Liver (tissue), 9 donors: ENCODE measurements around the gene CPA1. TPM values are rescaled to one million over a fixed set of nuclear protein-coding genes. Genes with fewer than 3 reads are reported as not detected.

Experiments used
- DNase-seq: peaks from one replicate; pipeline ENCODE4 v3.0.0-alpha.2; 2017; ENCODE audit warnings: low spot score
- H3K27ac ChIP-seq, 2 donors: one replicate each; pipeline ENCODE4 v1.7.0; 2013; ENCODE audit warnings: inconsistent platforms in 2 of 2, low read length in 2 of 2, control low read depth in 1 of 2, low read depth in 1 of 2, mild to moderate bottlenecking in 1 of 2
- H3K27me3 ChIP-seq, 4 donors: one replicate each; pipeline versions ENCODE4 v1.6.1 to v1.7.0; 2013; ENCODE audit warnings: low read length in 3 of 4, inconsistent platforms in 1 of 4, mild to moderate bottlenecking in 1 of 4, moderate library complexity in 1 of 4; ENCODE audit not compliant: control insufficient read depth in 4 of 4, insufficient read depth in 4 of 4
- H3K36me3 ChIP-seq, 4 donors: one replicate each; pipeline versions ENCODE4 v1.6.1 to v1.7.0; 2013; ENCODE audit warnings: low read length in 3 of 4, mild to moderate bottlenecking in 3 of 4, low read depth in 1 of 4, moderate library complexity in 1 of 4; ENCODE audit not compliant: control insufficient read depth in 4 of 4, insufficient read depth in 3 of 4
- H3K4me1 ChIP-seq, 4 donors: one replicate each; pipeline versions ENCODE4 v1.6.1 to v1.7.0; 2013; ENCODE audit warnings: low read length in 3 of 4, mild to moderate bottlenecking in 3 of 4, moderate library complexity in 1 of 4; ENCODE audit not compliant: control insufficient read depth in 4 of 4, insufficient read depth in 4 of 4
- H3K4me3 ChIP-seq, 3 donors: one replicate each; pipeline versions ENCODE4 v1.6.1 to v1.7.0; 2013; ENCODE audit warnings: low read length in 3 of 3, control low read depth in 1 of 3, low read depth in 1 of 3, mild to moderate bottlenecking in 1 of 3
- H3K9ac ChIP-seq, 2 donors: one replicate each; pipeline ENCODE4 v1.7.0; 2013; ENCODE audit warnings: low read length in 2 of 2, mild to moderate bottlenecking in 2 of 2, moderate library complexity in 2 of 2, control low read depth in 1 of 2, low read depth in 1 of 2
- H3K9me3 ChIP-seq, 4 donors: one replicate each; pipeline versions ENCODE4 v1.6.1 to v1.7.0; 2013; ENCODE audit warnings: low read length in 3 of 4; ENCODE audit not compliant: control insufficient read depth in 4 of 4
- EGR1 ChIP-seq, 2 donors: IDR thresholded peaks; 2 replicates each; pipeline ENCODE4 v1.6.1; 2016 to 2018; ENCODE audit warnings: antibody characterized with exemption in 2 of 2, low read depth in 2 of 2
- FOXA1 ChIP-seq: IDR thresholded peaks from 2 replicates; pipeline ENCODE4 v1.6.1; 2016; ENCODE audit warnings: antibody characterized with exemption
- FOXA2 ChIP-seq: IDR thresholded peaks from 2 replicates; pipeline ENCODE4 v1.6.1; 2016; ENCODE audit warnings: antibody characterized with exemption
- GABPA ChIP-seq, 2 donors: IDR thresholded peaks in 1 of 2; conservative IDR thresholded peaks in 1 of 2; 2 replicates each; pipeline ENCODE4 v1.6.1; 2016; ENCODE audit warnings: antibody characterized with exemption in 2 of 2, mild to moderate bottlenecking in 1 of 2, moderate library complexity in 1 of 2
- HNF4A ChIP-seq, 2 donors: conservative IDR thresholded peaks; 2 replicates each; pipeline ENCODE4 v1.6.1; 2016; ENCODE audit warnings: antibody characterized with exemption in 2 of 2, mild to moderate bottlenecking in 2 of 2
- HNF4G ChIP-seq: IDR thresholded peaks from 2 replicates; pipeline ENCODE4 v1.6.1; 2016; ENCODE audit warnings: antibody characterized with exemption
- RAD21 ChIP-seq, 2 donors: IDR thresholded peaks; 2 replicates each; pipeline ENCODE4 v1.6.1; 2016; ENCODE audit warnings: antibody characterized with exemption in 2 of 2, mild to moderate bottlenecking in 2 of 2
- RXRA ChIP-seq, 2 donors: IDR thresholded peaks; 2 replicates each; pipeline ENCODE4 v1.6.1; 2017 to 2018; ENCODE audit warnings: antibody characterized with exemption in 2 of 2, mild to moderate bottlenecking in 1 of 2
- SP1 ChIP-seq: IDR thresholded peaks from 2 replicates; pipeline ENCODE4 v1.6.1; 2018; ENCODE audit warnings: antibody characterized with exemption, mild to moderate bottlenecking
- TAF1 ChIP-seq: conservative IDR thresholded peaks from 2 replicates; pipeline ENCODE4 v1.6.1; 2016; ENCODE audit warnings: antibody characterized with exemption, mild to moderate bottlenecking
- YY1 ChIP-seq: IDR thresholded peaks from 2 replicates; pipeline ENCODE4 v1.6.1; 2016; ENCODE audit warnings: antibody characterized with exemption, mild to moderate bottlenecking
- ZBTB33 ChIP-seq: IDR thresholded peaks from 2 replicates; pipeline ENCODE4 v1.6.1; 2016; ENCODE audit warnings: antibody characterized with exemption
- WGBS: extraction: QIAGEN DNeasy Blood & Tissue Kit; methylation state at CpG from one replicate; pipeline ENCODE4 v1.1.7; 2013; 5-methylcytosine and 5-hydroxymethylcytosine counted together
- polyA plus RNA-seq, 2 donors: library from polyadenylated mRNA; stranded (reverse) in 1 of 2; unstranded in 1 of 2; fragments of 200-250 nt in 1 of 2; fragments of >200 nt in 1 of 2; fragmentation: Nextera tagmentation in 1 of 2; extraction: Ambion mirVana in 1 of 2; gene quantifications; one replicate each; pipeline versions ENCODE4 v1.2.1 to v1.2.3, GENCODE V29; 2013 to 2015
- total RNA-seq, 2 donors: library from RNA; depleted of rRNA; stranded (reverse); fragments of >200 nt; gene quantifications; one replicate each; pipeline ENCODE4 v1.2.3, GENCODE V29; 2014
- TF ChIP-seq, protein P1 (sequence below): IDR thresholded peaks from 2 replicates; pipeline ENCODE4 v1.6.1; 2016; ENCODE audit warnings: antibody characterized with exemption
- TF ChIP-seq, protein P2 (sequence below): IDR thresholded peaks from 2 replicates; pipeline ENCODE4 v1.6.1; 2016; ENCODE audit warnings: antibody characterized with exemption, mild to moderate bottlenecking
- TF ChIP-seq, protein P3 (sequence below): IDR thresholded peaks from 2 replicates; pipeline ENCODE4 v1.6.1; 2016; ENCODE audit warnings: antibody characterized with exemption
- donor health status: healthy.
- donor health status: healthy.
- donor health status: healthy.
- donor health status: healthy.
- donor health status: healthy.

CPA1 gene
- total and polyA plus RNA-seq, 4 donors: 0.07 to 0.42 TPM; not detected in 2

GRCh38 chr7:130410868-130411541, 30.7 kb downstream of the CPA1 start:
- no peaks in the 10 kb centered on the region for H3K9me3 ChIP-seq
- no peak for DNase-seq
- H3K9ac ChIP-seq: no peak overlapping the region
- no peaks in the 10 kb centered on the region for H3K27me3 ChIP-seq
- H3K36me3 ChIP-seq: no peaks in the 10 kb centered on the region
- H3K27ac ChIP-seq: no peak overlapping the region
- TF ChIP-seq, protein P1, sequence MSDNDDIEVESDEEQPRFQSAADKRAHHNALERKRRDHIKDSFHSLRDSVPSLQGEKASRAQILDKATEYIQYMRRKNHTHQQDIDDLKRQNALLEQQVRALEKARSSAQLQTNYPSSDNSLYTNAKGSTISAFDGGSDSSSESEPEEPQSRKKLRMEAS: no peak
- TF ChIP-seq FOXA2 (no peak), FOXA1 (no peak), TAF1 (no peak), EGR1 (IDR thresholded peaks at IDR 0.05; ENCODE audit: low read depth in 2 of 2) (no peak), RAD21 (IDR thresholded peaks at IDR 0.05) (no peak)
- TF ChIP-seq, protein P2, sequence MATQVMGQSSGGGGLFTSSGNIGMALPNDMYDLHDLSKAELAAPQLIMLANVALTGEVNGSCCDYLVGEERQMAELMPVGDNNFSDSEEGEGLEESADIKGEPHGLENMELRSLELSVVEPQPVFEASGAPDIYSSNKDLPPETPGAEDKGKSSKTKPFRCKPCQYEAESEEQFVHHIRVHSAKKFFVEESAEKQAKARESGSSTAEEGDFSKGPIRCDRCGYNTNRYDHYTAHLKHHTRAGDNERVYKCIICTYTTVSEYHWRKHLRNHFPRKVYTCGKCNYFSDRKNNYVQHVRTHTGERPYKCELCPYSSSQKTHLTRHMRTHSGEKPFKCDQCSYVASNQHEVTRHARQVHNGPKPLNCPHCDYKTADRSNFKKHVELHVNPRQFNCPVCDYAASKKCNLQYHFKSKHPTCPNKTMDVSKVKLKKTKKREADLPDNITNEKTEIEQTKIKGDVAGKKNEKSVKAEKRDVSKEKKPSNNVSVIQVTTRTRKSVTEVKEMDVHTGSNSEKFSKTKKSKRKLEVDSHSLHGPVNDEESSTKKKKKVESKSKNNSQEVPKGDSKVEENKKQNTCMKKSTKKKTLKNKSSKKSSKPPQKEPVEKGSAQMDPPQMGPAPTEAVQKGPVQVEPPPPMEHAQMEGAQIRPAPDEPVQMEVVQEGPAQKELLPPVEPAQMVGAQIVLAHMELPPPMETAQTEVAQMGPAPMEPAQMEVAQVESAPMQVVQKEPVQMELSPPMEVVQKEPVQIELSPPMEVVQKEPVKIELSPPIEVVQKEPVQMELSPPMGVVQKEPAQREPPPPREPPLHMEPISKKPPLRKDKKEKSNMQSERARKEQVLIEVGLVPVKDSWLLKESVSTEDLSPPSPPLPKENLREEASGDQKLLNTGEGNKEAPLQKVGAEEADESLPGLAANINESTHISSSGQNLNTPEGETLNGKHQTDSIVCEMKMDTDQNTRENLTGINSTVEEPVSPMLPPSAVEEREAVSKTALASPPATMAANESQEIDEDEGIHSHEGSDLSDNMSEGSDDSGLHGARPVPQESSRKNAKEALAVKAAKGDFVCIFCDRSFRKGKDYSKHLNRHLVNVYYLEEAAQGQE: no peak
- H3K4me1 ChIP-seq: no peaks in the 10 kb centered on the region
- WGBS: 84% methylated on average over 4 of the region's 4 CpGs
- H3K4me3 ChIP-seq: no peak overlapping the region

DNA sequence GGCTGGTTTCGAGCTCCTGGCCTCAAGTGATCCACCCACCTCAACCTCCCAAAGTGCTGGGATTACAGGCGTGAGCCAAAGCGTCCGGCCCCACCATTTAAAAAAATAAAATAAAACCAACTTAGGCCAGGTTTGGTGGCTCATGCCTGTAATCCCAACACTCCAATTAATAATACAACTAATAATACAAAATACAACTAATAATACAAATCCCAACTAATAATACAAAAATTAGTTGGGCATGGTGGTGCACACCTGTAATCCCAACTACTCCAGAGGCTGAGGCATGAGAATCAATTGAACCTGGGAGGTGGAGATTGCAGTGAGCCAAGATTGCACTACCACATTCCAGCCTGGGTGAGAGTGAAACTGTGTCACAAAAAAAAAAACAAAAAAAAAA, 32.9 kb downstream of the CPA1 start:
- Histone ChIP-seq H3K27ac (no peak overlapping the region), H3K36me3 (no peaks in the 10 kb centered on the region), H3K4me1 (peaks cover 0 to 1% (median 0%) of the 10 kb centered on the region in 4 donors), H3K9ac (no peak overlapping the region), H3K27me3 (no peaks in the 10 kb centered on the region), H3K9me3 (no peaks in the 10 kb centered on the region), H3K4me3 (no peak overlapping the region)
- no peak for DNase-seq
- TF ChIP-seq RXRA (IDR thresholded peaks at IDR 0.05) (no peak), YY1 (no peak), GABPA (IDR thresholded peaks at IDR 0.05 in 1 of 2, conservative IDR thresholded peaks at IDR 0.05 in 1 of 2) (no peak), FOXA1 (no peak), HNF4A (conservative IDR thresholded peaks at IDR 0.05) (no peak), RAD21 (IDR thresholded peaks at IDR 0.05) (no peak)
- TF ChIP-seq, protein P1: no peak
- 98% methylated on average over 4 of the region's 4 CpGs for WGBS

GRCh38 chr7:130415006-130415405, 34.7 kb downstream of the CPA1 start:
- no peak overlapping the region for H3K9ac ChIP-seq
- no peak overlapping the region for H3K27ac ChIP-seq
- H3K4me3 ChIP-seq: no peak overlapping the region
- H3K27me3 ChIP-seq: no peaks in the 10 kb centered on the region
- TF ChIP-seq HNF4G (no peak), RAD21 (IDR thresholded peaks at IDR 0.05) (no peak), SP1 (no peak), ZBTB33 (no peak), FOXA1 (no peak), EGR1 (IDR thresholded peaks at IDR 0.05; ENCODE audit: low read depth in 2 of 2) (no peak), HNF4A (conservative IDR thresholded peaks at IDR 0.05) (no peak), RXRA (IDR thresholded peaks at IDR 0.05) (no peak), GABPA (IDR thresholded peaks at IDR 0.05 in 1 of 2, conservative IDR thresholded peaks at IDR 0.05 in 1 of 2) (no peak), YY1 (no peak)
- TF ChIP-seq, protein P3, sequence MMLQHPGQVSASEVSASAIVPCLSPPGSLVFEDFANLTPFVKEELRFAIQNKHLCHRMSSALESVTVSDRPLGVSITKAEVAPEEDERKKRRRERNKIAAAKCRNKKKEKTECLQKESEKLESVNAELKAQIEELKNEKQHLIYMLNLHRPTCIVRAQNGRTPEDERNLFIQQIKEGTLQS: no peak
- TF ChIP-seq, protein P1: no peak
- H3K36me3 ChIP-seq: no peaks in the 10 kb centered on the region
- no peak for DNase-seq
- no peaks in the 10 kb centered on the region for H3K9me3 ChIP-seq
- H3K4me1 ChIP-seq: peaks cover 0 to 1% (median 0%) of the 10 kb centered on the region in 4 donors
